GM20000 (cell line): ENCODE results near the gene CSMD2.

Experiments
- DNase-seq: peaks from one replicate; pipeline ENCODE4 v3.0.0; 2012; ENCODE audit warnings: low spot score
- TF ChIP-seq, protein P1 (sequence below): IDR thresholded peaks from 2 replicates; pipeline ENCODE4 v1.5.1; 2012; ENCODE audit warnings: mild to moderate bottlenecking, control low read depth; ENCODE audit errors: extremely low read depth, missing control alignments

The CSMD2 gene

DNA sequence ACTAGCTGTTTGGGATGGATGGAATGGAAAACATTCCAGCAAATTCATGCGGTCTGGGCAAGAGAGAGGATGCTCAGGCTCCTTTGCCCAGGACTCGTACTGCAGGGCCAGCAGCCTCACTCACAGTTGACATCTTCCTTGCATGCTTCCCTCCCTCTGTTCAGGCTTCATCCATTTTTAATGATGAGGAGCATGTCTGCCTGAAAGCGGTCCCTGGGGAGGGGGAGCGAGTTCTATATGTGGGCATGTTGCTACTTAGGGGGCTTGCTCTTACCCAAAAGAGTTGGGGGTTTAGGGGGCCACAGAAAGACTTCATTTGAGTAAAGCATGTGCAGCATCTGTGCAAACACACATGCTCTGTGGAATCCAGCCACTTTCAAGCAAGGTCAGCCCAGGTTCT lies 203.0 kb downstream of the CSMD2 start:
- no peak for DNase-seq
- TF ChIP-seq, protein P1, sequence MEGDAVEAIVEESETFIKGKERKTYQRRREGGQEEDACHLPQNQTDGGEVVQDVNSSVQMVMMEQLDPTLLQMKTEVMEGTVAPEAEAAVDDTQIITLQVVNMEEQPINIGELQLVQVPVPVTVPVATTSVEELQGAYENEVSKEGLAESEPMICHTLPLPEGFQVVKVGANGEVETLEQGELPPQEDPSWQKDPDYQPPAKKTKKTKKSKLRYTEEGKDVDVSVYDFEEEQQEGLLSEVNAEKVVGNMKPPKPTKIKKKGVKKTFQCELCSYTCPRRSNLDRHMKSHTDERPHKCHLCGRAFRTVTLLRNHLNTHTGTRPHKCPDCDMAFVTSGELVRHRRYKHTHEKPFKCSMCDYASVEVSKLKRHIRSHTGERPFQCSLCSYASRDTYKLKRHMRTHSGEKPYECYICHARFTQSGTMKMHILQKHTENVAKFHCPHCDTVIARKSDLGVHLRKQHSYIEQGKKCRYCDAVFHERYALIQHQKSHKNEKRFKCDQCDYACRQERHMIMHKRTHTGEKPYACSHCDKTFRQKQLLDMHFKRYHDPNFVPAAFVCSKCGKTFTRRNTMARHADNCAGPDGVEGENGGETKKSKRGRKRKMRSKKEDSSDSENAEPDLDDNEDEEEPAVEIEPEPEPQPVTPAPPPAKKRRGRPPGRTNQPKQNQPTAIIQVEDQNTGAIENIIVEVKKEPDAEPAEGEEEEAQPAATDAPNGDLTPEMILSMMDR = no peak

DNA sequence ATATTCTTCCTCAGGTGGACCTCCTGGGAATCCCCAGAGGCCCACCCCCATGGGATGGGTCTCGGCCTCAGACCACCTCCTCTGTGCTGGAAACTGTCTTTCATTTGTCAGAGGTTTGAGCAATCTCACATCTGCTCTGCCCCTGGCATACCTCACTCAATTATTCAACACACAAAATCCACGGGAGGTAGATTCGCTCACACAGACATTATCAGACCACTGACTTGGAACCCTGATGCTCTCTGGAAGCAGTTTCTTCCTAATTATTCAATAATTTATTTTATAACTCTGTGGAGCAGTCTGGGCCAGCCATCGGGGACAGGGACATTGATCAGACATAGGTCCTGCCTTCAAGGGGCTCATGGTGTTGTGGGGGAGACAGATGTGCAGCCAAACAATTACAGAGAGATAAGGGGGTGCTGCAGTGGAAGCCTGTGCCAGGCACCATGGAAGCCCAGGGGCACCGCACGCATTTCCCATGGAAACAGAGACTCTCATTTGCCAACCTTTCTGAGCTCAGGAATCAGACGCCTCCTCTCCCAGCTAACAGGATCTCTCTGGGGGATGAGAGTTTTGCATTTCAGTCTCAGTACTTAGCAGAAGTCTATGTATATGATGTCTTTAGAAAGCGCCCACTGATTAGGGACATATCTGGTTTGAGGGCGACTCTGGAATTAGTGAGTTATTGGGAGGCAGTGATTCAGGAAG lies 204.7 kb downstream of the CSMD2 start:
- DNase-seq = no peak
- TF ChIP-seq, protein P1 = no peak

DNA sequence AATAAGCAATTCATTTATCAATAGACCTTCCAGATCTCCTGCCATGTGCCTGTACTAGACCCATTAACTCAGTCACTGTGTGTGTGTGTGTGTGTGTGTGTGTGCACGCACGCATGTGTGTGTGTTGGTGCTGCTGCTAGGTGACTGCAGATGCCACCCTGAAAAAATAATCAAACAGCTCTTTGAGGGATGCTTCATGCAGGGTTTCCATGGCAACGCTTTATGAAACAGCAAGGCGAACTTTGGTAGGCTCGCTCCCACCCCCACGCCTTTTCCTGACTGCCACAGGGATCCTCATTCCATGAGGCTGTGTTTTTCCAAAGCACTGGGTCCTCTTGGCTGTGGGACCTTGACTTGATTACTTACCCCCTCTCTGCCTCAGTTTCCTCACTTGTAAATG lies 207.2 kb downstream of the CSMD2 start:
- DNase-seq = no peak
- TF ChIP-seq, protein P1 = no peak

DNA sequence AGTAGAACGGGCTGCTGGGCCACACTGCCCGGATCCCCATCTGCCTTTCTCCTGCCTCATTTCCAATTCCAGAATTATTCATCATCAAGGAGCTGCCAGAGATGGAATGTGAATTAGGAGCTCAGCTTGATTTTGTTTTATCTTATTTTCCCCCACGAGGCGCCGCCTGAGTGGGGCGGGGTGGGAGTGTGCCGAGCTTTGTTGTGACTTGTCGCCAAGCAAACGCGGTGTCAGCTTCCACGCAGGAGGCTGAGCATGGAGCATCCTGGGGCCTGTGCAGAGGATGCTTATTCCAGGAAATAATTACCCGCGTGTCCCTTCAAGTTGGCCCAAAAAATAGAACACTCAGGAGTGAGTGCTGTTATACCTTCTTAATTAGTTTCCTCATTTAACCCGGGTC lies 209.9 kb downstream of the CSMD2 start:
- TF ChIP-seq, protein P1 = no peak
- no peak for DNase-seq

DNA sequence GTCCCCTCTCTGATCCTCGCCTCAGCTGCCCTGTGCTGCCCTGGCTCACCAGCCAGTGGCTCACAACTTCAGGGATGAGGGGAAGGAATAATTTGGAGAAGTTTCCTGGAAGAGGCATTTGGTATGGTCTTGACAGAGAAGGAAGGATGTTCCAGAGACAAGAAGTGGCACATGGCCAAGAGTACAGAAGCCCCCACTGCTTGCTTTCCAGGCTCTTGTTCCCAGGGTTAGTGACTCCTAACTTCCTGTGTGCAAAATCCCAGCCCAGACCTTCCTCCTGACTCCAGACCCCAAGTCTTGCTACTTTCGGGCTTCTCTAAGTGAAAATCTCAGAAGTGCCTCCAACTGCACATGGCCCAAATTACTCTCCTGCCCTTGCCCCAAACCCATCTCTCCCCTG lies 215.5 kb downstream of the CSMD2 start:
- DNase-seq = no peak
- TF ChIP-seq, protein P1 = no peak

DNA sequence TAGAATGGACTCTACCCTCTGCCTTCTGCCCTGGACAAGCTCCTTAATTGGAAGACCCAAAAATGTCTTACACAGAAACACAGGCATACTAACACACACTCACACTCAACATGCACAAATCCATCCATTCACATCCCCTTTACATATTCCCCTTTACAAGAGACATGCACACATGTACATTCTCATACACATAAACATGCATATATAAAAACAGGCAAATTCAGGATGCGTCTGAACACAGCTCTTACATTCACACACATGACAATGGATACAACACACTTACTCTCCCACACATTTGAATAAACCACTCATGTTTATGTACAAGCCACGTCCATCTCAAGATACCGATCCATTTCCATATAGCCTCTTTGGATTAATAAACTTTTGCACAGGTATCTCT lies 216.7 kb downstream of the CSMD2 start:
- TF ChIP-seq, protein P1 = no peak
- DNase-seq = no peak

DNA sequence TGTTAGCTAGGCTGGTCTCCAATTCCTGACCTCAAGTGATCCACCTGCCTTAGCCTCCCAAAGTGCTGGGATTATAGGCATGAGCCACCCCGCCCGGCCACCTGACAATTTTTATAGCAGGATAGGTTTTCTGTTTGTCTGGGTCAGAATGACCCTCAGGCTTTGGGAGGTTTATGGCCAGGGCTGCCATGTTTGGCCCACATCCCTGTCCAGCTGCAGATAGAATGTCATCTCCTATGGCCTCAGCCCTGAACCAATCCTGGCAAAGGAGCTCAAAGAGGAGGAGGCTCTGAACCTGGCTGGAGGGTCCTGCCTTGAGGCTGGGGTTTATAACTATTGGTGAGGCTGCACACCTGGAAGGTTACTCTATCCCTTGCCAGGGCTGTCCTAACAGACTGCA lies 218.2 kb downstream of the CSMD2 start:
- DNase-seq = no peak
- TF ChIP-seq, protein P1 = no peak
